SHP77 treated with DMSO at 0.1 percent for 48 hours (cell line): ENCODE data around the gene AKR7A2.
"Not testable (repeated sequence)": the region's sequence is repeated elsewhere in the genome, so short reads cannot be mapped to it uniquely, and the experiment has no call there.

Experiments used
- DNase-seq: peaks from one replicate; lab custom pipeline; 2025; lab: John Stamatoyannopoulos, UW

Gene AKR7A2

DNA sequence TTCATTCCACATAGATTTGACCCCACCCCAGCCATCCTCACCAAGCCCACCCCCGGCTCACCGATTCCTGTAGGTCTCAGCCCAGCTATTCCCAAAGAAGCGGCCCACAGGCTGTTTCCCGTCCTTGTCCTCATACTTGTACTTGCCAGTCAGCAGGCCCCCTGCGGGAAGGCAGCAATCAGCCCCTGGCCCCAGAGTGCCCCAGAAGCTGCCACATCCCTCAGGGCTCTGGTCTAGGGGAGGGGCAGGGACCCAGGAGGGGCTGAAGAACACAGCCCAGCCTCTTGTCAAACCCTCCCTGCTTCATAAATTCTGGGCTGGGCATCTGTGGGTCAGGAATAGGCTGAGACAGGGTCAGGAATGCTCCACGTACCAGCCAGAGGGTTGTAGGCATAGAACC, 5.0 kb downstream of the AKR7A2 start:
- no peak for DNase-seq

DNA sequence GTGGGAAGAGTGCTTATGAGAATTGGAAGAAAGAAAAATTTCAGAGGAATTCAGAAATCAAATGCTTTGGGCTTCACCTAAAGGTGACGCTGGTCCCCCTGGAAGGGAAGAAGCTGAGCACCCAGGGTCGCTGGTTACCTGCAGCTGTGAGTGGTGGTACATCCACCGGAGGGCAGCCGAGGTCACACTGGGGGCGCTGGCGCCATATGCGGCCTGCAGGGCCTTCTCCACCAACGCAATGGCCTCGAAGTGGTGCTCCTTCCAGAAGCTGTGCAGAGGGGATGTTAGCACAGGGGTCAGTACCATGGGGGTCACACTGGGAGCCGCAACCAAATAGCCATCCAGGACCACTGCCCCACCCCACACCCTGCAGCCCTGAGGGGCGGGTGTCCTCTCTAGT, 6.1 kb downstream of the AKR7A2 start:
- DNase-seq, result no peak

DNA sequence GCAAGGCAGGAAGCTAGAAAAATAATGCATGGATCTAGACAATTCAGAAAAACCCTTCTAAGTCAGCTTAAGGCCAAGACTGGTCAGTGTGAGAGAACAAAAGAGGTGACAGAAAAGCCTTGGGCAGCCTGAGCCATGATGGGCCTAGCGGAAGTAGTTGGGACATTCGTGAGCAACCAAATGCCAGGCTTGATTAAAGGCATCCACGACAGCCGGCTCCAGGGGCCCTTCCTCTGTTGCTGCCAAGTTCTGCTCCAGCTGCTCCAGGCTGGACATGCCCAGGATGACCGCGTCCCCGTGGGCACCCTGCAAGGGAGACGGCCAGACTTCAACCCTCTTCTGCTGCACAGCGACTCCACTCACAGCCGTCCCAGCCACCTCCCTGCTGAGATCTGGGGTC, 7.9 kb downstream of the AKR7A2 start:
- not testable (repeated sequence) for DNase-seq

DNA sequence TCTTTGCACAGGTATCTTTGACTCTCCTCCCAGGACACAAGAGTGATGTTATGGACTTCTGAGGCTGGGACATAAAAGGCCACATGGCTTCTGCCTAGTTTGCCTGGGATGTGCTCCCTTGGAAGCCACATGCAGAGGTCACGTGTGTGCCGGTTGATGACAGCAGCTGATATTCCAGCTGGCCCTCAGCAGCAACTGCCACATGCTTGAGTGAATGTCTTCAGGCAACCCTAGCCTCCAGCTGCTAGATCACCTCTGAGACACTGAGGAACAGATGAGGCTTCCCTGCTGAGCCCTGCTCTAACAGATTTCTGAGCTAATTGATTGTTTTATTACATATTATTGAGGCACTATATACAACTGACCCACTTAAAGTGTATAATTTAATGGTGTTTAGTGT, 11.7 kb downstream of the AKR7A2 start:
- no peak for DNase-seq

DNA sequence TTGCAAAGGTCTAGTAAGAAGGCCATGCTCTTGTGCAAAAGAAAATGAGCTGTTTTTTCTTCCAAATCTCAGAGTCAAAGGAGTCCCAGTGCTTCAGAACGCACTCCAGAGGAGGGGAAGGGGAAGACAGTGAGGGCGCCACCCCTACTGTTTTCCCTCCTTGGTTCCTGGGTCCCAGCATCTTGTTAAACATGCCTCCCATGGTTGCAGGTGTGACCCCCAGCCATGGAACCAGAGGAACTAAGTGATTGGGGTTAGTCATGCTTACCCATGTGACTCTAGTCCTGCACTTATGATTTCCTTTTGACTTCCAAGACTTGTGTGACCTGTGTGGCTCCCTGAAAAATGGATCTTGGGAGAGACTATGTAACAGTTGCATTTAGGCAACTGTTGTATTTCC, 17.3 kb downstream of the AKR7A2 start:
- DNase-seq, result no peak

DNA sequence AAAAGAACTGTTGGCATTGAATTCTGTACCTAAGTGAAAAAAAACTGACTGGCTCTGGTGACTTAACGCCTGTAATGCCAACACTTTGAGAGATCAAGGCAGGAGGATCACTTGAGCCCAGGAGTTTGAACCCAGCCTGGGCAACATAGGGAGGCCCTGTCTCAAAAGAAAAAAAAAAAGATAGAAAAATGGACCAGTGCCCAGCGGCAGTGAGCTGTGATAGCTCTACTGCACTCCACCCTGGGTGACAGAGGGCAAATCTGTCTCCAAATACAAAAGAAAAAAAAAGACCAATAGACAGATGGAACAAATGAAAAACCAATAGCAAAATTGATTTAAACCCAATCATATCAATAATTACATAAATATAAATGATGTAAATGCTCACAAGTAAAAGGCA, 22.7 kb downstream of the AKR7A2 start:
- DNase-seq, result no peak

DNA sequence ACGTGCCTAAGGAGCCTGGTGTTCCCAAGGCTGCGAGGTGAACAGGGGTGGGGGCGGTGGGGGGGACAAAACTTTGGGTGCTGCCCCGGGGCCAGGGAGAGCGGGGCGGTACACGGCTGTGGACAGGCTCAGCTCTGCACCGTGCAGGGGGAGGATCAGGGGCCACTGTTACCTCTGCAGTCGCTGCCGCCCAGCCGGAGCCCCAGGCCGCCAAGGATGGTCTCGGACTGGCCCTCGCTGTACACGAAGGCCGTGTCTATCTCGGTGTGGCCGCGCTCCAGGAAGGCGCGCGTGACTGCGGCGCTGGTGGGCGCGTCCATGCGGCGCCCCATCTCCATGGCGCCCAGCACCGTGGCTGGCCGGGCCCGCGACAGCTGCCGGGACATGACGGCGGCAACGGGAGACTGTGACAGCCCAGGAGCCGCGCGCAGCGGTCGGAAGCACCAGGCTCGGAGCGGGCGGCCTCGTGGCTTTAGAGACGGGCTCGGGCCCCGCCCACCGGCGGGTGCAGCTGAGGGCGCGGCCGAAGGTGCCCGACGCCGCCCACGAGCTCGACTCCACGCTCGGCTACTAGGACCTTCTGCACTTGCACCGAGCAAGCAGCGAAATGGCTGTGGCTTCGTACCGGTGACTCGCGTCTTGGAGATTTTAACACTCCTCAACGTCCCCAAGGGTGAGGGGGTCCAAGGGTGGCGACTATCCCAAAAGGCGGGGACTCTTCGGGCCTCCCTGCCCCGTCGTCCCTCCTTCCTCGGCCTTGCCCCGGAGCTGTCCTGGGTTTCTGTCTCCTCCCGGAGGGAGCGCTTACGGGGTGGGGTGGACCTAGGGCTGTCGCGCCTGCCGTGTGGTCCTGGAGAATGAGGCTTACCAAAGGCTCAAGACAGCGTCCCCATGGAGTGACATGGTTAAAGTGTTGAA, 23.4 kb downstream of the AKR7A2 start, which contains the start of gene AKR7A3:
AKR7A3 (minus strand) TSS at position 447 of the 918 bp plus-strand sequence; CDS start at position 386, 61 bp downstream.
- DNase-seq, result peak; percentile 40

DNA sequence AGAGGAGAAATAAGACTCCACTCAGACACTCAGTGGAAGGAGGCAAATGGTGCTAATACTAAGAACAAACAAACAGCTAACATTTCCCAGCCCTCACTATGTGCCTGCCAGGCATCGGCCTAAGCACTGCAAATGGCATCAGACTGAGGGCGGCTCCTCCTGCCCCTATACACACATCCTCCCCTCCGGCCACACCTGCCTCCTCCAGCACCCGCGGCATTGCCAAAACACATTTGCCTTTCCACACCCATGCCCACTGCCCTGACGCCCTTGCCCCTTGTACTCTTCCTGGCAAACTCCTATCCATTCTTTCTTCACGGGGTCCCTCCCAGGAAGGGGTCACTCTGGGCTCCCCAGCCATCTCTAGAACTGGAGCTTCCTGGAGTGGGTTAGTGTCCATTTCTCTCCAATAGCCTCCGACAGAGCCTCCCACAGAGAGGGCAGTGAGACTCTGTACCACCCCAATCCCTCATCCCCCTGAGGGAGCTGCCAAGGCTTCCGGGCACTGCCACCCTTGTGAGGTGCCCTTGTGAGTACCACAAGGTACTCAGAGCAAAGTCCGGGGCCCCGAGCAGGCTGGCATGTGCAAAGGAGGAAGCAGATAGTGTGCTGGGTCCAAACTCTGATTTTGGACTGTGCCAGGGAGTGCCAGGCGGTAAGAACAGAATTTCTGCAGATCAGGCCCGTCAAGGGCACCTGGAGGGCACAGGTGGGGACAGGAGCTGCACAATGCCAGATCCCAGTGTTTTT, 24.3 kb downstream of the AKR7A2 start:
- peak; percentile 23 for DNase-seq

DNA sequence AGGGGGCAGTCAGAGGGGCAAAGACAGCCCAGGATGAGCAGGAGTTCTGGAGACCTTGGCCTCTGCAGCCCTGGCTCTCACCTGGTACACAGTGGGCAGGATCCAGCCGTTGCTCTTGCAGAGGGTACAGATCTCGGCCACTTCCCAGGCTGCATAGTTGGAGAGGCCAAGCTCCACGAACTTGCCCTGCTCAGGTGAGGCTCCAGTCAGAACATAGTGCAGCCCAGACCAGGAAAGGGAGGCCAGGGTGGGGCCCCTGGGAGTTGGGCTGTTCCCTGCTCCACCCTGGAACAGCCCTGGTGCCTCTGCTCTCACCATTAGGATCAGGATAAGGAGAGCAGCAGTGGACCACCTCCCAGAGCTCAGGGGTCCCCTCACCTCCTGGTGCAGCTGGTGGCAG, 26.1 kb downstream of the AKR7A2 start:
- DNase-seq, result not testable (repeated sequence)

DNA sequence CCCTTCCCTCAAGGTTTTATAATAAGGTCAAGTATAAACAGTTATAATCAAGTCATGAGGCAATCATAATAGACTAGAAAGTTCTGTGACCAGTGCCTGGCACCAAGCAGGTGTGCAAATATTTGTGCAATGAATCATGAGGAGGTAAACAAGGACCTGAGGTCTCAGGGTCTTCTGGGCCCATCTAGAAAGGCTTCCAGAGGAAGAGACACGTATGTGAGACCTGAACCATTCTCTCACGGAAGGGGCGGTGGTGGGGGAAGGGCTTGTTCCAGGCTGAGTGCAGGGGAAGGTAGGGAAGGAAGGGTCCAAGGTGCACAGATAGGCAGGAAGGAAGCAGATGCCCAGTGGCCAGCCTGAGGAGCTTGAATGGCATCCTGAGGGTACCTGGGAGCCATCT, 26.6 kb downstream of the AKR7A2 start:
- DNase-seq, result not testable (repeated sequence)

DNA sequence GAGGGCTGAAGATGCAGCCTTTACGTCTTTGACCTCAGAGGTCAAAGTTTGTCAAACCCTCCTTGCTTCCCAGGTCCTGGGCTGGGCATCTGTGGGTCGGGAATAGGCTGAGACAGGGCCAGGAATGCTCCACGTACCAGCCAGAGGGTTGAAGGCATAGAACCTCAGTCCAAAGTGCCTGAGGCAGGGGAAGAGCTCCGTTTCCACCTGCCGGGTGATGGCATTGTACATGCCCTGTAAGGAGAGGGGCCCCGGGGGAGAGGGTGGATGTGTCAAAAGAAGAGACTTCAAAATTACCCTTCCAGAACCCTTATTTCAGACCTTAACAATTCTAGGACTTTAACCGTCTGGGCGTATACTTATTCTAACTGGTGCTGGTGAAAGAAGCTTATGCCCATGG, 27.1 kb downstream of the AKR7A2 start:
- no peak for DNase-seq

DNA sequence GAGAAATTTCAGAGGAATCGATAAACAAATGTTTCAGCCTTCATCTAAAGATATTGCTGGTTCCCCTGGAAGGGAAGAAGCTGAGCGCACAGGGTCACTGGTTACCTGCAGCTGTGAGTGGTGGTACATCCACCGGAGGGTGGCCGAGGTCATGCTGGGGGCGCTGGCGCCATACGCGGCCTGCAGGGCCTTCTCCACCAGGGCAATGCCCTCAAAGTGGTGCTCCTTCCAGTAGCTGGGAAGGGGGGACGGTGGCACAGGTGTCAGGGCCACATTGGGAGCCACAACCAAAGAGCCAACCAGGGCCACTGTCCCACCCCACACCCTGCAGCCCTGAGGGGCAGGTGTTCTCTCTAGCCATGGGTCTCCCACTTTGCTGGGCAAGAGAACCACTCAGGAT, 28.1 kb downstream of the AKR7A2 start:
- no peak for DNase-seq

DNA sequence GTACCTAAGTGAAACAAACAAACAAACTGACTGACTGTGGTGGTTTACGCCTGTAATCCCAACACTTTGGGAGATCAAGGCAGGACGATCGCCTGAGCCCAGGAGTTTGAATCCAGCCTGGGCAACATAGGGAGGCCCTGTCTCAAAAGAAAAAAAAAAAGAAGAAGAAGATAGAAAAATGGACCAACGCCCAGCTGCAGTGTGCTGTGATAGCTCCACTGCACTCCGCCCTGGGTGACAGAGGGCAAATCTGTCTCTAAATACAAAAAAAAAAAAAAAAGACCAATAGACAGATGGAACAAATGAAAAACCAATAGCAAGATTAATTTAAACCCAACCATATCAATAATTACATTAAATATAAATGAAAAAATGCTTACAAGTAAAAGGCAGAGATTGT, 37.3 kb downstream of the AKR7A2 start:
- DNase-seq, result no peak

DNA sequence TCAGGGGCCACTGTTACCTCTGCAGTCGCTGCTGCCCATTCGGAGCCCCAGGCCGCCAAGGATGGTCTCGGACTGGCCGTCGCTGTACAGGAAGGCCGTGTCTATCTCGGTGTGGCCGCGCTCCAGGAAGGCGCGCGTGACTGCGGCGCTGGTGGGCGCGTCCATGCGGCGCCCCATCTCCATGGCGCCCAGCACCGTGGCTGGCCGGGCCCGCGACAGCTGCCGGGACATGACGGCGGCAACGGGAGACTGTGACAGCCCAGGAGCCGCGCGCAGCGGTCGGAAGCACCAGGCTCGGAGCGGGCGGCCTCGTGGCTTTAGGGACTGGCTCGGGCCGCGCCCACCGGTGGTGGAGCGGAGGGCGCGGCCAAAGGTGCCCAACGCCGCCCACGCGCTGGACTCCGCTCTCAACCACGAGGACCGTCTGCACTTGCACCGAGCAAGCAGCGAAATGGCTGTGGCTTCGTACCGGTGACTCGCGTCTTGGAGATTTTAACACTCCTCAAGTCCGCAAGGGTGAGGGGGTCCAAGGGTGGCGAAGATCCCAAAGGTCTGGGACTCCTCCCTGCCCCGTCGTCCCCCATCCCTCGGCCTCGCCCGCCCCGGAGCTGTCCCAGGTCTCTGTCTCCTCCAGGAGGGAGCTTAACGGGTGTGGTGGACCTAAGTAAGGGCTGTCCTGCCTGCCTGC, 38.0 kb downstream of the AKR7A2 start:
- DNase-seq, result not testable (repeated sequence)

DNA sequence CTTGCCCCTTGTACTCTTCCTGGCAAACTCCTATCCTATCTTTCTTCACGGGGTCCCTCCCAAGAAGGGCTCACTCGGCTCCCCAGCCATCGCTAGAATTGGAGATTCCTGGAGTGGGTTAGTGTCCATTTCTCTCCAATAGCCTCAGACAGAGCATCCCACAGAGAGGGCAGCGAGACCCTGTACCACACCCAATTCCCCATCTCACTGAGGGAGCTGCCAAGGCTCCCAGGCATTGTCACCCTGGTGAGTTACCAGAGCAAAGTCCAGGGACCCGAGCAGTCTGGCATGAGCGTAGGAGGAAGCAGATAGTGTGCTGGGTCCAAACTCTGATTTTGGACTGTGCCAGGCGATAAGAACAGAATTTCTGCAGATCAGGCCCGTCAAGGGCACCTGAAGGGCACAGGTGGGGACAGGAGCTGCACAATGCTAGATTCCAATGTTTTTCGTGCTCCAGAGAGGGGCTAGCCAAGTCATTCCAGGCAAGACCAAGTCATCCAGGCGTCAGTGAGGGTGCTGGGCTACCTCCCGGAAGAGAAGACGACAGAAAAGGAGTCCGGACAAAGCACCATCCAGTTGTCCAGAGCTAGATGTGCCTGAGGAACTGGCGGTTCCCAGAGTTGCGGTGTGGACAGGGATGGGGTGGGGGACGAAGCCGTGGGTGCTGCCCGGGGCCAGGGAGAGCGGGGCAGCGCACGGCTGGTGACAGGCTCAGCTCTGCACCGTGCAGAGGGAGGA, 38.7 kb downstream of the AKR7A2 start:
- no peak for DNase-seq

DNA sequence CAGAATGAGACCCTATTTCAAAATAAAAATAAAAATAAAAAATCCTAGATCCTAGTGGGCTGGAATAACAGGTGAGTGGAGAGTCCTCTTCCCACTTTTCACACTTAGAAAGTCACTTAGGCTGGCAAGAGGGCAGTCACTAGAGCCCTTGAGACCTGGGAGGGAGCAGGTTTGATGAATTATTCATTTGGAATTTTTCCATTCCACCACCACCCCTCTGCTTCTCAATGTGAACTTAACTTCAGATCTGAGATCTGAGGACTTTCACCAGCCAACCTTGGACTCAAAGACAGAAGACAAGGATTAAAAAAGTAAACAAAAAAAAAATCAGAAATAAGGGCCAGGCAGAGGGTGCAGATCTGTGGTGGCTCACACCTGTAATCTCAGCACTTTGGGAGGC, 39.9 kb downstream of the AKR7A2 start:
- DNase-seq, result no peak

DNA sequence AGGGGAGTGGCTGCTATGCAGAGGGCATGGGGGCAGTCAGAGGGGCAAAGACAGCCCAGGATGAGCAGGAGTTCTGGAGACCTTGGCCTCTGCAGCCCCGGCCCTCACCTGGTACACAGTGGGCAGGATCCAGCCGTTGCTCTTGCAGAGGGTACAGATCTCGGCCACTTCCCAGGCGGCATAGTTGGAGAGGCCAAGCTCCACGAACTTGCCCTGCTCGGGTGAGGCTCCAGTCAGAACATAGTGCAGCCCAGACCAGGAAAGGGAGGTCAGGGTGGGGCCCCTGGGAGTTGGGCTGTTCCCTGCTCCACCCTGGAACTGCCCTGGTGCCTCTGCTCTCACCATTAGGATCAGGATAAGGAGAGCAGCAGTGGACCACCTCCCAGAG, 41.6 kb downstream of the AKR7A2 start:
- DNase-seq, result not testable (repeated sequence)

DNA sequence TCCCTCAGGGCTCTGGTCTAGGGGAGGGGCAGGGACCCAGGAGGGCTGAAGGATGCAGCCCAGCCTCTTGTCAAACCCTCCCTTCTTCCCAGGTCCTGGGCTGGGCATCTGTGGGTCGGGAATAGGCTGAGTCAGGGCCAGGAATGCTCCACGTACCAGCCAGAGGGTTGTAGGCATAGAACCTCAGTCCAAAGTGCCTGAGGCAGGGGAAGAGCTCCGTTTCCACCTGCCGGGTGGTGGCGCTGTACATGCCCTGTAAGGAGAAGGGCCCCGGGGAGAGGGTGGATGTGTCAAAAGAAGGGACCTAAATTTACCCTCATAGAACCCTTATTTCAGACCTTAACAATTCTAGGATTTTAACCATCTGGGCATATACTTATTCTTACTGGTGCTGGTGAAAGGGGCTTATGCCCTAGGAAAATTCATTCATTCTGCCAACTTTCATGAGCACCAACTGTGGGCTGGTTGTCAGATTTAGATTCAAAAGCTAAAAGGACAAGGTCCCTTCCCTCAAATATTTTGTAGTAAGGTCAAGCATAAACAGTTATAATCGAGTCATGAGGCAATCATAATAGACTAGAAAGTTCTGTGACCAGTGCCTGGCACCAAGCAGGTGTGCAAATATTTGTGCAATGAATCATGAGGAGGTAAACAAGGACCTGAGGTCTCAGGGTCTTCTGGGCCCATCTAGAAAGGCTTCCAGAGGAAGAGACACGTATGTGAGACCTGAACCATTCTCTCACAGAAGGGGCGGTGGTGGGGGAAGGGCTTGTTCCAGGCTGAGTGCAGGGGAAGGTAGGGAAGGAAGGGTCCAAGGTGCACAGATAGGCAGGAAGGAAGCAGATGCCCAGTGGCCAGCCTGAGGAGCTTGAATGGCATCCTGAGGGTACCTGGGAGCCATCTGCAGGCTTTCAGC, 42.3 kb downstream of the AKR7A2 start:
- not testable (repeated sequence) for DNase-seq

DNA sequence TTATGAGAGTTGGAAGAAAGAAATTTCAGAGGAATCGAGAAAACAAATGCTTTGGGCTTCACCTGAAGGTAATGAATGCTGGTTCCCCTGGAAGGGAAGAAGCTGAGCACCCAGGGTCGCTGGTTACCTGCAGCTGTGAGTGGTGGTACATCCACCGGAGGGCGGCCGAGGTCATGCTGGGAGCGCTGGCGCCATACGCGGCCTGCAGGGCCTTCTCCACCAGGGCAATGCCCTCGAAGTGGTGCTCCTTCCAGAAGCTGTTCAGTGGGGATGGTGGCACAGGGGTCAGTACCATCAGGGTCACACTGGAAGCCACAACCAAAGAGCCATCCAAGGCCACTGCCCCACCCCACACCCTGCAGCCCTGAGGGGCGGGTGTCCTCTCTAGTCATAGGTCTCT, 43.5 kb downstream of the AKR7A2 start:
- no peak for DNase-seq

DNA sequence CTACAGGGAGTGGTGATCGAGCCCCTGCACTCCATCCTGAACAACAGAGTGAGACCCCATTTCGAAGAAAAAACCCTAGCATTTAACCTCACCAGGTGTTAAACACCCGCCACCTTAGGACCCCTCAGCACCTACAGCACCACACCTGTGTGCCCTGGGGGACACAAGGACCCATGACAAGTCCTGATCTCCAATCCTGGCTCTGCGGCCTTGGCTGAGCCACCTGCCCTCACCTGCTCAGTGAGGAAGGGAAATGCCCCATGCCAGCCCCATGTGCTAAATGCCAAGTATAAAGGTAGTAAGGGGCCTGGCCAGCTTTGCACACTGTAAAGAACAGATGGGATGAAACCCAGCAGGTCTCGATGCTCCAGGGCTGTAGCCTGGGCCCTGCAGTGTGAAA, 49.2 kb downstream of the AKR7A2 start:
- DNase-seq, result no peak

DNA sequence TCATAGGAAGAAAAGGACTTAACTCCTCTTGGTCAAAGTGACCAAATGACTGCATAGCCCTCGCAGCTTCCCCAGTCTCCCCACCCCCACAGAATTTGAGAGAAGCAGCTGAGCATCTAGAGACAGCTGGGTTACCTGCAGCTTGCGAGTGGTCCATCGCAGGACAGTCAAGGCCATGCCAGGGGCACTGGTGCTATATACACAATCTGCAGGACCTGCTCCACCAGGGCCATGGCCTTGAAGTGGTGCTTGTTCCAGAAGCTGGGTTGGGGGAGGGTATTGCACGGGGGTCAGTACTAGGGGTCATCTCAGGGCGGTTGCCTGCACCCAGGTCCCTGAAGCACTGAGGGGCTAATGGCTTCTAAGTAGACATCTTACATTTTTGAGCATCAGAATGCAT, 49.9 kb downstream of the AKR7A2 start:
- DNase-seq, result no peak
